ENCODE measurements around the gene B4GALNT4. TPM values are rescaled to one million over a fixed set of nuclear protein-coding genes. Genes with fewer than 3 reads are reported as not detected.

B4GALNT4 gene
- total and polyA plus RNA-seq, 4 donors: 0.15 to 0.42 (median 0.42) TPM; not detected in 1

- Histone ChIP-seq H3K9ac (ENCODE audit: low read depth in 1 of 2, low read length in 2 of 2) (no peak overlapping the region), H3K9me3 (ENCODE audit: control insufficient read depth in 4 of 4, low read length in 3 of 4) (no peaks in the 10 kb centered on the region), H3K27me3 (ENCODE audit: control insufficient read depth in 4 of 4, insufficient read depth in 4 of 4, low read length in 3 of 4) (peaks cover 0 to 5% (median 2%) of the 10 kb centered on the region in 4 donors), H3K36me3 (ENCODE audit: control insufficient read depth in 4 of 4, insufficient read depth in 3 of 4, low read depth in 1 of 4, low read length in 3 of 4) (no peaks in the 10 kb centered on the region), H3K27ac (ENCODE audit: low read depth in 1 of 2, low read length in 2 of 2) (no peak overlapping the region), H3K4me3 (ENCODE audit: low read depth in 1 of 3, low read length in 3 of 3) (no peak overlapping the region), H3K4me1 (ENCODE audit: control insufficient read depth in 4 of 4, insufficient read depth in 4 of 4, low read length in 3 of 4) (peaks cover 0 to 5% (median 2%) of the 10 kb centered on the region in 4 donors)
- DNase-seq (ENCODE audit: low spot score): no peak
- TF ChIP-seq MAX (IDR thresholded peaks at IDR 0.05) (no peak), FOXA2 (IDR thresholded peaks at IDR 0.05) (no peak), RAD21 (IDR thresholded peaks at IDR 0.05) (no peak), EGR1 (IDR thresholded peaks at IDR 0.05; ENCODE audit: low read depth in 2 of 2) (no peak), HNF4A (conservative IDR thresholded peaks at IDR 0.05) (no peak), HNF4G (IDR thresholded peaks at IDR 0.05) (no peak), REST (IDR thresholded peaks at IDR 0.05) (no peak), YY1 (IDR thresholded peaks at IDR 0.05) (no peak), JUND (IDR thresholded peaks at IDR 0.05) (no peak), TAF1 (conservative IDR thresholded peaks at IDR 0.05) (no peak), RXRA (IDR thresholded peaks at IDR 0.05) (no peak)
- TF ChIP-seq, protein P1, sequence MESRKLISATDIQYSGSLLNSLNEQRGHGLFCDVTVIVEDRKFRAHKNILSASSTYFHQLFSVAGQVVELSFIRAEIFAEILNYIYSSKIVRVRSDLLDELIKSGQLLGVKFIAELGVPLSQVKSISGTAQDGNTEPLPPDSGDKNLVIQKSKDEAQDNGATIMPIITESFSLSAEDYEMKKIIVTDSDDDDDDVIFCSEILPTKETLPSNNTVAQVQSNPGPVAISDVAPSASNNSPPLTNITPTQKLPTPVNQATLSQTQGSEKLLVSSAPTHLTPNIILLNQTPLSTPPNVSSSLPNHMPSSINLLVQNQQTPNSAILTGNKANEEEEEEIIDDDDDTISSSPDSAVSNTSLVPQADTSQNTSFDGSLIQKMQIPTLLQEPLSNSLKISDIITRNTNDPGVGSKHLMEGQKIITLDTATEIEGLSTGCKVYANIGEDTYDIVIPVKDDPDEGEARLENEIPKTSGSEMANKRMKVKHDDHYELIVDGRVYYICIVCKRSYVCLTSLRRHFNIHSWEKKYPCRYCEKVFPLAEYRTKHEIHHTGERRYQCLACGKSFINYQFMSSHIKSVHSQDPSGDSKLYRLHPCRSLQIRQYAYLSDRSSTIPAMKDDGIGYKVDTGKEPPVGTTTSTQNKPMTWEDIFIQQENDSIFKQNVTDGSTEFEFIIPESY (IDR thresholded peaks at IDR 0.05): no peak
- TF ChIP-seq, protein P2, sequence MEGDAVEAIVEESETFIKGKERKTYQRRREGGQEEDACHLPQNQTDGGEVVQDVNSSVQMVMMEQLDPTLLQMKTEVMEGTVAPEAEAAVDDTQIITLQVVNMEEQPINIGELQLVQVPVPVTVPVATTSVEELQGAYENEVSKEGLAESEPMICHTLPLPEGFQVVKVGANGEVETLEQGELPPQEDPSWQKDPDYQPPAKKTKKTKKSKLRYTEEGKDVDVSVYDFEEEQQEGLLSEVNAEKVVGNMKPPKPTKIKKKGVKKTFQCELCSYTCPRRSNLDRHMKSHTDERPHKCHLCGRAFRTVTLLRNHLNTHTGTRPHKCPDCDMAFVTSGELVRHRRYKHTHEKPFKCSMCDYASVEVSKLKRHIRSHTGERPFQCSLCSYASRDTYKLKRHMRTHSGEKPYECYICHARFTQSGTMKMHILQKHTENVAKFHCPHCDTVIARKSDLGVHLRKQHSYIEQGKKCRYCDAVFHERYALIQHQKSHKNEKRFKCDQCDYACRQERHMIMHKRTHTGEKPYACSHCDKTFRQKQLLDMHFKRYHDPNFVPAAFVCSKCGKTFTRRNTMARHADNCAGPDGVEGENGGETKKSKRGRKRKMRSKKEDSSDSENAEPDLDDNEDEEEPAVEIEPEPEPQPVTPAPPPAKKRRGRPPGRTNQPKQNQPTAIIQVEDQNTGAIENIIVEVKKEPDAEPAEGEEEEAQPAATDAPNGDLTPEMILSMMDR (IDR thresholded peaks at IDR 0.05; ENCODE audit: low read depth, low read length, missing input control): no peak
- WGBS: 82% methylated on average over 41 of the region's 41 CpGs
Measured at GRCh38 chr11:372809-373715, 3.8 kb downstream of the B4GALNT4 start.
